Measurements from ENCODE around the gene MTO1. TPM values are rescaled to one million over a fixed set of nuclear protein-coding genes. Genes with fewer than 3 reads are reported as not detected.

MTO1 gene
- total and polyA plus RNA-seq, 2 of the 4 experiments (the other 2 are of a cell fraction), result 15.0 to 39.8 TPM

- no peaks in the 10 kb centered on the region for H3K9me1 ChIP-seq (ENCODE audit: insufficient read depth, low read length)
- no peaks in the 10 kb centered on the region for H4K20me1 ChIP-seq (ENCODE audit: insufficient read depth, low read length)
- H3K9me3 ChIP-seq (ENCODE audit: control insufficient read depth, insufficient read depth, low read length), result no peaks in the 10 kb centered on the region
- H2AK5ac ChIP-seq (ENCODE audit: low read depth, low read length), result no peak overlapping the region
- no peaks in the 10 kb centered on the region for H3K4me1 ChIP-seq (ENCODE audit: control insufficient read depth, insufficient read depth, low read length)
- DNase-seq (no peak), ATAC-seq (ENCODE audit: low read depth) (no peak)
- no peaks in the 10 kb centered on the region for H3K36me3 ChIP-seq (ENCODE audit: control insufficient read depth, insufficient read depth, low read length)
- no peak overlapping the region for H3K27ac ChIP-seq (ENCODE audit: insufficient read depth, low read length)
- H2BK120ac ChIP-seq (ENCODE audit: low read depth, low read length), result no peak overlapping the region
- no peak overlapping the region for H4K8ac ChIP-seq (ENCODE audit: low read depth in 2 of 2, low read length in 2 of 2)
- no peak overlapping the region for H3K4ac ChIP-seq (ENCODE audit: low read depth, low read length)
- H3K4me2 ChIP-seq (ENCODE audit: low read depth, low read length), result no peak overlapping the region
- no peak overlapping the region for H3K56ac ChIP-seq (ENCODE audit: extremely low read depth, insufficient read depth, low read length)
- H4K91ac ChIP-seq (ENCODE audit: insufficient read depth, low read depth, low read length), result no peak overlapping the region
- H2AK9ac ChIP-seq (replicated peaks; ENCODE audit: low read depth, low read length, poor library complexity), result no peak overlapping the region
- in situ Hi-C loops (cut with MboI; ENCODE audit: low sequenced_read_pairs), result no loop called here
- H2BK20ac ChIP-seq (ENCODE audit: low read depth, low read length), result no peak overlapping the region
- dilution Hi-C loops (cut with HindIII; ENCODE audit: low sequenced_read_pairs, unreplicated experiment), result no loop called here
- no peak overlapping the region for H3K18ac ChIP-seq (ENCODE audit: low read depth, low read length)
- H2BK5ac ChIP-seq (ENCODE audit: low read depth, low read length, poor library complexity, severe bottlenecking), result no peak overlapping the region
- H3K27me3 ChIP-seq (ENCODE audit: control insufficient read depth, insufficient read depth, low read length), result no peaks in the 10 kb centered on the region
- no peak overlapping the region for H3K9ac ChIP-seq (ENCODE audit: low read depth, low read length)
- no peak overlapping the region for H2BK15ac ChIP-seq (ENCODE audit: low read depth, low read length)
- H3K14ac ChIP-seq (replicated peaks; ENCODE audit: low read depth, low read length), result no peak overlapping the region
- BruUV-seq (replicated peaks), result no TSS peak
- WGBS, 2 experiments (ENCODE audit: extremely low coverage in 2 of 2, insufficient read length in 1 of 2), result 100% methylated on average over 1 of the region's 12 CpGs; no CpG with 5 or more reads in 1 of the 2 experiments
- H3K79me1 ChIP-seq (ENCODE audit: low read depth in 1 of 2, low read length in 2 of 2), result no peaks in the 10 kb centered on the region
- no peak overlapping the region for H3K4me3 ChIP-seq (ENCODE audit: insufficient read depth, low read depth, low read length)
- no peak overlapping the region for H4K5ac ChIP-seq (ENCODE audit: low read depth, low read length)
- intact Hi-C loops (cut with micrococcal nuclease), result no loop called here
- POLR2A ChIA-PET (ENCODE audit: unreplicated experiment), result interaction anchor here (0.7 kb wide), 1 partner anchor 13 kb away, joined by 3 read pairs; no protein-coding TSS in a partner anchor
- H2AFZ ChIP-seq (replicated peaks; ENCODE audit: low read length, poor library complexity), result no peak overlapping the region
- CTCF ChIA-PET, result interaction anchor here (0.6 to 1.5 kb wide), 7 partner anchors 8 to 218 kb away, joined by 3 to 6 read pairs (median 3); no protein-coding TSS in a partner anchor
- no peak overlapping the region for H3K23ac ChIP-seq (ENCODE audit: low read depth, low read length)
- TF ChIP-seq ELK1 (IDR thresholded peaks at IDR 0.05; ENCODE audit: borderline replicate concordance, low read depth, low read length), result no peak
- TF ChIP-seq CTCF (conservative IDR thresholded peaks at IDR 0.05; ENCODE audit: low read depth, low read length), result no peak
- TF ChIP-seq CHD1 (IDR thresholded peaks at IDR 0.05; ENCODE audit: low read depth, low read length), result no peak
- TF ChIP-seq FOS (IDR thresholded peaks at IDR 0.05; ENCODE audit: low read depth, low read length), result no peak
- no peak for TF ChIP-seq CEBPB (IDR thresholded peaks at IDR 0.05; ENCODE audit: low read depth, low read length)
- no peak for TF ChIP-seq RCOR1 (IDR thresholded peaks at IDR 0.05; ENCODE audit: insufficient replicate concordance, low read length)
- no peak for TF ChIP-seq RFX5 (IDR thresholded peaks at IDR 0.05; ENCODE audit: low read depth, low read length)
- no peak for TF ChIP-seq RAD21 (IDR thresholded peaks at IDR 0.05; ENCODE audit: low read length)
- TF ChIP-seq NFE2L2 (IDR thresholded peaks at IDR 0.05; ENCODE audit: low read depth, low read length), result no peak
- TF ChIP-seq BHLHE40 (IDR thresholded peaks at IDR 0.05; ENCODE audit: low read depth, low read length), result no peak
- TF ChIP-seq USF2 (IDR thresholded peaks at IDR 0.05; ENCODE audit: low read depth, low read length), result no peak
- no peak for TF ChIP-seq MAFK (IDR thresholded peaks at IDR 0.05; ENCODE audit: low read depth, low read length)
- no peak for TF ChIP-seq POLR2A (IDR thresholded peaks at IDR 0.05; ENCODE audit: low read depth, low read length)
- TF ChIP-seq MXI1 (IDR thresholded peaks at IDR 0.05; ENCODE audit: borderline replicate concordance, low read depth, low read length), result no peak
These were observed 87.2 kb downstream of the MTO1 start for GRCh38 chr6:73548458-73549446.

All from IMR-90 (cell line).